Stimulated activated CD8-positive, alpha-beta memory T cell treated with anti-CD3 and anti-CD28 coated beads, Interleukin-4, amount 100 ng/mL, for 48 hours (primary cell): ENCODE results near the gene NOTCH4.

Experiments used
- DNase-seq: peaks from one replicate; pipeline ENCODE4 v3.0.0-alpha.2; 2020

NOTCH4 gene

DNA sequence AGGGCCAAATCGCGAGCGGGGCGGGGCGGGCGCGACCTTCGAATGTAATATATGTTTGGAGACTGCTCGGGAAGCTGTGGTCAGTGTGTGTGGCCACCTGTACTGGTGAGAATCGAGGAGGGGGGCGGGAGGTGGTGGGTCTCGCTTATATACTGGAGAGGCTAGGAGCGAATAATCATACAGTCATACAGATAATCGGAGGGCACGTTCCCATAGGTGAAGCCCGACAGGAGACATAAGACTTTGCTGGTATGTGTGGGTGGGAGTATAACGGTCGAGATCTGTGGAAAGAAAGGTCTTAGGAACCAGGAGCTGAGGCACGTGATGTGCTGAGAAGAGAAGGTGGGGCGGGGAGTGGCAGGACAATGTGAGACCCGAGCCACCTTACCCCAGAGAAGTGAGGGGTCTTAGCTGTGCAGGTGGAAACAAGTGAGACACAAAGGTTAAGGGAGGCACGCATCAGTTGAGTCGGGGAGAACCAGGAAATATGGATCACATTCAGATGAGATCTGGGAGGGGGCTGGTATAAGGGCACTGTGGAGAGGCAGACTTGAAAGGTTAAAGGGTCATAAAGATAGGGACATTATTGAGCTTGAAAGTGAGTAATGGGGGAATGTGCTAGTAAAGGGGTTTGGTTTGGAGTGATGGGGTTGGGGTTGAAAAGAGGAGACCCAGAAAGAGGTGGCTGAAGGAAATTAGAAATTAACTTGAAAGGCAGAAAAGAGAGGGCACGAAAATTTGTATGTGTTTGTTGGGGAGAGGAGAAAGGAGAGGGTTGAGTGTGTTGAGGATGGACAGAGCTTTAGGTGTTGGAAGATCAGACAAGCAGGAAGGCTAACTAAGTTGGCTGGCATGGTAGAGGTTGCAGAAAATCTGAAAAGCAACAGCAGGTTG, 45.1 kb downstream of the NOTCH4 start:
- DNase-seq: no peak

DNA sequence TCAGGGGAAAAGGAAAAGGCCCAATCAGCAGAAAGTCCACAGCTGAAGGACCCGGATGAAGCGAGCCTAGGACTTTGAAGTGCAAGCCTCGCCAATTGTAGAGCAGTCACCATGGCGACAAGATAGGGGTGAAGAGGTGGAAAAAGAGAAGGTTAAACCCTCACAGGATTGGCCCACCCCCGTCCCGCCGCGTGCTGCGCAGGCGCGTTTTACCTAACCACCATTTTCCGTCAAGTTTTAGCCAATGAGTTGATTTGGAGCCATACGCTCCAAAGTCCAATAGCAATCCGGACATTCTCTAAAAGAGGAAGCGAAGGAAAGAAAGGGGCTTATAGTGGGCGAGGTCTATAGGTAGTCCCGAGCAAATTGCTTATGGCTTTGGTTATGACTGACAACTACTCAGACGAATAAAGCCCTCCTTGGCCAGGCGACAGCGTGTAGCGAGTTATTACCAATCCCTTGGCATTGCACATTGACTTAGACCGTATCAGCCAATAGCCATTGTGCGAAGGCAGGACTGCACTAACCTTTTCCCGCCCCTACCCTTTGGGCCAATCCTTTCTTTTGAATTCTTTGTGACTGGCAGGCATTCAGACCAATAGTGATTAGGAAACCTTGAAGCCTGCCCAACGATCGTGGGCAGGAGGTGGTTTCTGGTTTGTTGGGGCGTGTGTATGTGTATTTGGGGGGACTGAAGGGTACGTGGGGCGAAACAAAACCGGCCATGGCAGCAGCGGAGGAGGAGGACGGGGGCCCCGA, 45.9 kb downstream of the NOTCH4 start, which contains the start of gene RNF5:
TSS of gene RNF5 (plus strand) at position 618 of the 759 bp plus-strand sequence. CDS start at position 725, 107 bp downstream.
- DNase-seq: peak; percentile 91

DNA sequence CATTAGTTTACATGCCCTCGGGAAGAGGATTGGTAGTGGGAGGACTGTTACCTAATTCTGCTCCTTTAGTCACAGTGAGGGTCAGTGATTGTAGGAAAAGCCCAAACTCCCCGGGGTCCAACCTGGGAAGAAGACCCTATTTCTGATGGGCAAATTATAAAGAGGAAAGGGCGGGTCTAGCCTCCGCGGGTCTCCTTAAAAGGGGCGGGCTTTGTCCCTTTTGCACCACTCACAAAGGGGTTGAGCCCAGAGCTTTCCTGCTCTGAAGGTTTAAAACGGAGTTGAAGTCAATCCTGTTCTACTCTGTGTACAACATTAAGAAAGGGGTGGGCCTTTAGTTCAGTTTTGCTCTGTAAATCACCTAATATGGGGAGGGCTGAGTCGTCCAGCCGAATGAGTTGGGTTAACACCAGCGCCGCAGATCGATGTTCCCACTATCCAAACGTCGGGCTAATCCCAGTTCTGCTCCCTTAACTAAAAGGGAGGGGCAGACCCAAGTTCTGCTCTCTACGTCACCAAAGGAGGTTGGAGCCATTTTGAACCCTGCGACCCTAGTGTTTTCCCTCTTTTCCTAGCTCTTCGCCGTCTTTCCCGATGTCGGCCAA, 46.6 kb downstream of the NOTCH4 start:
- peak; percentile 61 for DNase-seq

DNA sequence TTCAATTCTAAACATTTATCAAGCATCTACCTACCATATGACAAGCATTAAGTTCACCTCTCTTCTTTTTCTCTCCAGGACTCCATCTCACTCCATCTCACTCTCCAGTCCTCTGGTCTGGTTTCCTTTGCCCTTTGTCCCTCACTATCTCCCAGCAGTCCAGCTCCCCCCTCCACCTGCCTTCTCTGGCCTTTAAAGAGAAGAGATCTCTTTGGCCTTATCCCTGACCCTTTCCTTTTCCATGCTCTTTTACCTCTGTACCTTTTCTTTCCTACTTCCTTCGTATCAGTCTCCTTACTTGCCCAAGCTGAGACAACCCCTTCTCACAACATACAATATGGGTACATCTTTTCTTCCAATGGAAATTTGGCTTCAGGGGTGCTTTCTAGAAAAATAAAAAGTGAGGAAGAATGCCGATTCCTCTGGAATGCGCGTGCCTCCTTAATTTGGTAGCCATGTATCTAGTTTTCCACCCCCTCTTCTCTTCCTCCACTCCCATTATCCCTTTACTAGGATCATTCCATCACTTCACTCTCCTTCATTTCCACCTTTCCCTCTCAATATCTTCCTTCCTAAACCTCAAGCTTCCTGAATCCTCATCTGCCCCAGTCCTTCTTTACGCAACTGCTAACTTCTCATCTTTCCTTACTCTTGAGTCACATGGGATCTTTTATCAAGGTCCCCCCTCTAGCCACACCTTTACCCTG, 47.2 kb downstream of the NOTCH4 start:
- no peak for DNase-seq

DNA sequence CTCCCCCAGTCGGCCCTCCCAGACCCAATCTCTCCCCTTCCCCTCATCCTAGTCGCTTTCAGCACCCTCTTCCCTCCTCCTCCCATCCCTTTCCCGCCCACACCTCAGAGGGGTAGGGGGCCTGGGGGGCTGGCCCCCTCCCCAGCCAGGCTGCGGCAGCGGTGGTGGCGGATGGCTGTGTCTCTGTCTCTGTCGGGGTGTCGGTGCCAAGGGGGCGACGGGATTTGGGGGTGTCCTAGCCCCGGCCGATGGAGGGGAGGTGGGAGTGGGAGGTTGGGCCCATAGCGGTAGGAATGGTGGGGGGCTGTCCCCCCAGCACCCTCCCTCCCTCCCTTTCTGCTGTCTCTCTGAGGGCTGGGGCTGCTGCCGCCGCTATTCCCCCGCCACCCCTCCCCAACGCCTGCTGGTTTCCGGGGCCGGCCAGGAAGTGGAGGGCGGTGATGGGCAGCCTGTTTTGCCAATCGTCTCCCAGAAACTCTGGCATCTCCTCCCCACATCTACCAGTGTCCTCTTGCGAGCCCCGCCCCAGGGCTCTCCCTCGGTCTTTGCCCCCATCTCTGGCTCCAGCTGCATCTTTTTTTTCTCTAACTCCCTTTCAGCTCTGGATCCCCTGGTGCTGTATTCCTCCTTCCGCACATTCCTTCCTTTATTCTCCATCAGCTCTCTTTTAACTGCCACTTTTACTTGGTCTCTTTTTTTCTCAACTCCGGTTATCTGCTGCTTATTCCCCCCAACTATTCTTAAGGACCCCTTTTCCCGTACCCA, 48.0 kb downstream of the NOTCH4 start, which contains the start of gene AGPAT1:
TSS of gene AGPAT1 (minus strand) at position 374 of the 765 bp plus-strand sequence. CDS start 4,588 bp downstream, outside the sequence.
- peak; percentile 99 for DNase-seq

DNA sequence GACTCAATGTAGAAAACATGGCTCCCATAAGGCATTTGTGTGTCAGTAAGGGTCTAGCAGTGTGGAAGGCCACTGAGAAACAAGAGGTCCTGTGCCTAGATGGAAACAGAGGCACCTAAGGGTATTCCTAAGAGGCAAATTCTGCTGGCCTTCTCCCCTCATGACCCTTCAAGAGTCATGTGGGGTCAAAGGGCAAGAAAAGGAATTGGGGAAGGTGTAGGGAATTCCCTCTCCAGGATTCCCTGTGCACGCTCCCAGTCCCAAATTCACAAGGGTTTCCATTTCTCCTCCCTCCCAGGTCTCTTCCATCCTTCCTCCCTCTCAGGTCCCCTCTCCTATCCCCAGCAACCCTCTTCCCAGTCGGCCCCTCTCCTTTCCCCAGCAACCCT, 48.6 kb downstream of the NOTCH4 start:
- no peak for DNase-seq

DNA sequence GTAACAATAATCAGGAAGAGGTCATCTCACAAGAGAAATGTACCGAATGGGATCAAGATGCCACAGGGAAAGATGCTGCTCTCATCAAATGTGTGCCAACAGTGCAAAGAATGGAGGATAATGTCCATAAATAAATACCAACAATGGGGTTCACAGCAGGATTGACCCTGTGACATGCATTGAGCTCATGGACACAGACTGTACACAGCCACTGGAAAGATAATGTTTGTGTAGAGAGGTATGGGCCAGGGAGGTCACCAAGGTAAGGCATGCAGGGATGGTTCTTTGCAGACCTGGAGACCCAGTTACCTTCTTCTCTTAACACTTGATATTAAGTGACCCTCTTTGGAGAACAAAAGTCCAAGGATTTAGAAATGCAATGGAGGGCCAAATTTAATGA, 49.5 kb downstream of the NOTCH4 start:
- no peak for DNase-seq

DNA sequence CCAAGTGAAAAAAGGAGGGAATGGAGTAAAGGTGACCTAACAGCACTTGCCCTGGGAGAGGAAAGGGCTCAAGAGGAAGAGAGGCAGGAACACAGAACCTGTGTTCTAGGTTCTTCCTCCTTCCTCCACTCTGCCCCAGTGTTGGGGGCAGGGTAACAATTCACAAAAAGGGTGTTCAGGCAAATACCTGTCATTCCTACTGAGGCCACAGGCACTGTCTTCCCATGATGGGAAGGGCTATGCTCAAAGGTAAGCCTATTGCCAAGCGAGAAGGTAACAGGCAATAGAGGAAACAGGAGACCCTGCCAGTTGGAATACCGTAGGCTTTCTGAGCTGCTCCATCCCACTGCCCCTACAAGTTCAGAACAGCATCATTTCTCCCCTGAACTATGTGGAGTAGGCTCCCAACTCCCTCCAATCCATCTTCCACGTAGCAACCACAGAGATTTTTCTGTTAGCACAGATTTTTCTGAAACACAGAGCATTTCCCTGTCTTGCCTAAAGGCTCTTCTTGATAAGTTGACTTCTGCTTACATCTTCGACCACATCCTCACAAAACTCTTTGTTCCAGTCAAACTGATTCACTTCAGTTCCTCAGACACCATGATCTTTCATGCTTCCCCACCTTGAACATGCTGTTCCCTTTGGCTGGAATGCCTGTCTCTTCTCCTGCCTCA, 50.7 kb downstream of the NOTCH4 start:
- no peak for DNase-seq

DNA sequence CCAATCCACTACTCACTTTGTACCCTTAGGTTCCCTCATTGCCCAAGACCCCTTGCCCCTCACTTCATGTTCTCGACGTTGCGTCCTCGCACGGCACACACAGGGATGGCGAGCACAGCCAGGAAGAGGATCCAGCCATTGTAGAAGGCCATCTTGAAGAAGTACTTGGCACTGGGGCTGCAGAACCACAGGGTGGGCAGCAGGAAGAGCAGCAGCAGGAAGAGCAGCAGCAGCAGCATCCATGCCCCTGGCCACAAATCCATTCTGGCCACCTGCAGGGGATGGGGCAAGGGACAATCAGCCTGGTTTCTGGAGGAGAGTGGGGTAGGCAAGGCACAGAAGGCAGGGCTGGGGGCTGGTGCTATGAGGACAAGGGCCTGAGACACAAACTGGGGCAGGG, 52.6 kb downstream of the NOTCH4 start:
- no peak for DNase-seq

DNA sequence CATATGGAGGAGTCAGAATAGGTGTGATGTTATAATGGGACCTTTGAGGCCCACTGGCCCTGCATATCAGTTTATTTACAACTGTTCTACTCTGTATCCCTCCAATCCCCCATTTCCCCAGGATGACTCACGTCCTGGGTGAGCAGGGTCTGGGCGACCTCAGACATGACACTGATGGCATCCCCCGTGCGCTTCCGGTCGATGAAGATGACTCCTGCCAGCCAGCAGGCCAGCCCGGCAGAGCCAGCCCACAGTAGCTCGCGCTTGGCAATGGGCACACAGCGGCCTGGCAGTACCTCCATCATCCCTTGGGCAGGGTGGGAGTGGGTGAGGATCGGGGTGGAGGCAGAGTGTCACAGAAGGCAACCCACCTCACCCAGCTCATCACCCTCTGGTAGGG, 53.6 kb downstream of the NOTCH4 start:
- no peak for DNase-seq

DNA sequence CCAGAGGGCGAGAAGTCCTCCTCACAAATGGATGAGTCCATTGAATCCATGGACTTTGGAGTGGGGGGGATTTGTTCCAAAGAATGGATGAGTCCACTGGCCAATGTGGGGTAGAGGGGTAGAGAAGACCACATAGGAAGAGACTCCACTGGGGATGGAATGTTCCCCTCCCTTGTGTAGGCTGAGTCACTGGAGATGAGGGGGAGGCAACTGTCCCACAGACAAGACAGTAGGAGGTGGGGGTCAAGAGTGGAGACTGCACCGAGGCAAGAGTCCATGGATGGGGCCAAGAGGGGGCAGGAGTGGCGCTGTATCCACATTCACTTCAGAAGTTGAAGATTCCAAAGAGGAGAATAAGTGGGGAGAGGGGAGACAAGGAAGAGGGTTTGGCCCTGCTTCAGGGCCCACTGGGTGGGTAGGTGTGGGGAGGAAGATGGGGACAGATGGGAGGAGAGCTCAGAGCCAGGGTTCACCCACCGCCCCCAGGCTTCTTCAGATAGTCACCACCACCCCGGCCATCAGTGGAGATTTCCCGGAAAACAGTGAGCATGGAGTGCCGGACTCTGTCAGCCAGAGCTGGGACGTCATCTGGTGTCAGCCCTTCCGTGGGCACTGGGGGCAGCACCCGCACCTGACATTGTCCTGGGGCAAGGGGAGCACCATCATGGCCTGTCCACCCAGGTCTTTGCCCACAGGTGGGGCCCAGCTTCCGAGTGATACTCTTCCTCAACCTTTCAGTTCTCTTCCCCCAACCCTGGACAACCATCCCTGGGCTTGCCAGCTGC, 54.9 kb downstream of the NOTCH4 start:
- DNase-seq: no peak

DNA sequence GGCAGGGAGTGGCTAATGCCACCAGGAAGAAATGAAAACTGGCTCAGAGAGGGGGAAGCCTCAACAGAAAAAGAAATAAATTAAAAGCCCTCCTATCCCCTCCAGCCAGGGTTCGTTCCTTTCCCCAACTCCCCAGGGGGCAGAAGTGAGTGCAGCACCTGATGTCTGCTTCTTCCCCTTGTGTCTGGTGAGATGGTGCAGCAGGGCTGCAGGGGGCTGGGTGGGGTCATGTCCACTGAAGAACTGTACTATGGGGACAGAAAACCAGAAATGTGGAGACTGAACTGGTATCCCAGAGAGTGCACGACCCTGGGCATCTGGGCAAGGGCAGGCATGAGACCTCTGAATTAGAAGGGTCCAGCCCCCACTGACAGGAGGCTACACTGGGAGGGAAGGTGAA, 55.5 kb downstream of the NOTCH4 start:
- no peak for DNase-seq

DNA sequence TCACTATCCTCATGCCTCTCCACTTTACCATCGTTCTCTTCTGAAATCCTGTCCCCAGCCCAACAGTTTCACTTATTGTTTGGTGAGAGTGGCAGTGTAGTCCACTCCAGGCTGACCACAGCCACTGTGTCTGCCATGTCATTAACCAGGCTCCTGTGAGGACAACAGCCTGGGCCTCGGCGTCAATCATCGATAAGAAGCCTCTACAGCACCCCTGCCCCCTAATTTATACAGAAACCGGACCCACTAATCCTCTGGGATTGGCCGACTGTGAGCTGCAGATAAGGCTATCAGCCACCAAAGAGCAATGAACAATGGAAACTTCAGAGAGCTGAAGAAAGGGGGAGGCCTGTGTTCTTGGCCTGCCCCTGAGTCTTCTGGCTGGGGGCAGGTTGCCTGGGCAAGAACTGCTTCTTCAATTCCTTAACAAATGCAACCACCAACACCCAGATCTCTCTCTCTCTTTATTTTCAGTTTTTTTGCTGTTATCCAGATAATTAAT, 56.1 kb downstream of the NOTCH4 start:
- DNase-seq: no peak

DNA sequence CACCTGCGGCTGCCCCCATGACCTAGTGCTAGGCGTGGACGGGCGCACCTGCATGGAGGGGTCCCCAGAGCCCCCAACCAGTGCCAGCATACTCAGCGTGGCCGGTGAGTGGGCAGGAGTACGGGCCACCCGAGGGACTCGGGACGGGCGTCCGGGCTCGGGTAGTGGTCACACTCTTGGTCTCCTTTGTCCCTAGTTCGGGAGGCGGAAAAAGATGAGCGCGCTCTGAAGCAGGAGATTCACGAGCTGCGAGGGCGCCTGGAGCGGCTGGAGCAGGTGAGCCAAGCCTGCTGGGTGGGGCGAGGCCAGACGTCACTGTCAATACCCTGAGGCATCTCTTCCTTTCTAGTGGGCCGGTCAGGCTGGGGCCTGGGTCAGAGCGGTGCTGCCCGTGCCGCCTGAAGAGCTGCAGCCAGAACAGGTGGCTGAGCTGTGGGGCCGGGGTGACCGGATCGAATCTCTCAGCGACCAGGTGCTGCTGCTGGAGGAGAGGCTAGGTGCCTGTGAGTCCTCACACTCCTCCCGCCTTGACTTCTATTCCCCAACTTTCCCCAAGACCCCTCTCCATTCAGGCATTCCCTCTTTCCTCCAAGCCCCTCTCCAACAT, 56.6 kb downstream of the NOTCH4 start:
- DNase-seq: no peak

DNA sequence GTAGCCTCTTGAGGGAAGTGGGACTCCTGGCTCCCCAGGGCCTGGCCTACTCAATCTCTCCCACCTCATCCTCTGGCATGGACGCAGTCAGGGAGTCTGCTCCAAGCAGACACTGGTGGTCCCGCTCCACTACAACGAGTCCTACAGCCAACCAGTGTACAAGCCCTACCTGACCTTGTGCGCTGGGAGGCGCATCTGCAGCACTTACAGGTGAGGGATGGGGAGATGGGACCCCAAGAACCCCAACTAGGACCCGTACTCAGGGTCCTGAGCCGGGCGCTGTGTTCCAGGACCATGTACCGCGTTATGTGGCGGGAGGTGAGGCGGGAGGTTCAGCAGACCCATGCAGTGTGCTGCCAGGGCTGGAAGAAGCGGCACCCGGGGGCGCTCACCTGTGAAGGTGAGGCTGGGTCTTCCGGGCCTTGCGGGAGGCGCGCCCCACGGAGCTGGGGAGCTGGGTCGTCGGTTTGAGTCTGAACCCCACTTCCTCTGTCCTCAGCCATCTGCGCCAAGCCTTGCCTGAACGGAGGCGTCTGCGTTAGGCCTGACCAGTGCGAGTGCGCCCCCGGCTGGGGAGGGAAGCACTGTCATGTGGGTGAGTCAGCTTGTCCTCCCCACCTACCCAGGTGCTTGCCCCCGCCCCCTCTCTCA, 57.3 kb downstream of the NOTCH4 start:
- peak; percentile 33 for DNase-seq

DNA sequence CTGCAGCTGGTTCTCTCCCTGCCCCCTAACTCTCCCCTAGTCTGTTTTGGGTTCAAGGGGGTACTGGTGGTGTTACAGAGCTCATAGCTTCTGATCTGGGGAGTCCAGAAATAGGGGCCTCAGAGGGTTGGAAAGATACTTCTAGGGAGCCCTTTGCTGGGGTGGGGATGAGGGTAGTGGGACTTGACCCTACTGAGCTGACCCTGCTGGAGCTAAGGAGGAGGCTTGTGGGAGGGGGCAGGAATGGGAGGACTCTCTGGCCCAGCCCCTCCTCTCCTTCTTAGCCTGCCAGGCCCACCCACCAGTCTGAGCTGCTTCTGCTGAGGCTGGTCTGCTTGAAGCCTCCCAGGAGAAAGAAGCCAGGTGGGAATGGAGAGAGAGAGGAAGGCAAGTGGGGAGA, 59.6 kb downstream of the NOTCH4 start, which contains the start of gene EGFL8:
TSS of gene EGFL8 (plus strand) at position 301 of the 400 bp plus-strand sequence. CDS start 1,571 bp downstream, outside the sequence.
- no peak for DNase-seq

DNA sequence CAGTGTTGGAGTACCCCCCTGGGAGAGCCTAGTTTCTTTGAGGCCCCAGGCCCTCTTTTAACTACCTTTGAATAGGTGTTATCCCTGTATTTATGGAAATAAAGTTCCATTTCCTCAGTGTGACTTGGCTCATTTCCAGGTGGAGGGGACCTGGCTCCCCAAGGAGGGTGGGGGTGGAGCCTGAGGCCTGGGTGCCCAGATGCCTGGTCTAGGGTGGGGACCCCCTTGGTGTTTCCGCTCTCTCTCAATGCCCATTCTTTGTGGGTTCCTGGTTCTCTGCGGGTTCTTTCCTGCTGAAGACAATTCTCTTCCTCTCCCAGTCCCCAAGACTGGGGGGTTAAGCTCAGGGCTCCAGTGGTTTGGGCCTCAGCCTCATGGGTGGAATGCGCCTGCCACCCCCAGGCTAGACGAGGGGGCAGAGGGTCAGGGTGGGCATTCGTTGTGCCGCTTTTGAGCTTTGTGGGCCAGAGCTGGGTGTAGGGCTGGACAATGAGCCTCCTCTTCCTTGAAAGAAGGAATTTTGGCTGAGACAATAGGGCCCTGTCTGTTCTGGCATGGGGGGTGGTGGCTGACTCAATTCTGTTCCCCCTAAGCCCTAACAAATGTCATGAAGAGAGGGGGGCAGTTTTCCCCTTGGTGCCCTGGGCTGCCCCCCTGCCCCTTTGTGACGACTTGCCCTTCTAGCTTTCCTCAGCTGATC, 60.2 kb downstream of the NOTCH4 start:
- no peak for DNase-seq

DNA sequence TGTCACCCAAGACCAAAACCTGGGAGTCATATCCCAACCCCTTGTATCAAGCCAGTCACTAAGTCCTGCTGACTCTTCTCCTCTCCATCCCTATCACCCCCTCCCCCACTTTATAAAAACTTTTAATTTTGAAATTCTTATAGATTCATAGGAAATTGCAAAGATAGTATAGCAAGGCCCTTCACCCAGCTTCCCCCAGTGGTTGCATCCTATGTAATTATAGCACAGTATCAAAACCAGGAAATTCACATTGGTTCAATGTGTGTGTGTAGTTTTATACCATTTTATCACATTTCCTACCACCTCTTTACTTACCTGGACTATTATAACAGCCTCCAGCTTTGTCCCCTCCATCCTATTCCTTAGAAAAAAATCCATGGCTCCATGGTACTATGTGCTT, 65.8 kb downstream of the NOTCH4 start:
- no peak for DNase-seq

DNA sequence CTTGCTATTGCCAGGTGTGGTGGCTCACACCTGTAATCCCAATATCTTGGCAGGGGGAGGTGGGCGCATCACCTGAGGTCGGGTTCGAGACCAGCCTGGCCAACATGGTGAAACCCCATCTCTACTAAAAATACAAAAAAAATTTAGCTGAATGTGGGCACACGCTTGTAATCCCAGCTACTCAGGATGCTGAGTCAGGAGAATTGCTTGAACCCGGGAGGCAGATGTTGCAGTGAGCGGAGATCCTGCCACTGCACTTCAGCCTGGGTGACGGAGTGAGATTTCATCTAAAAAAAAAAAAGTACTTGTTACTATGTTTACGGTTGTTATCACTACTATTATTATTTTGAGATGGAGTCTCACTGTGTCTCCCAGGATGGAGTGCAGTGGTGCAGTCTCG, 67.0 kb downstream of the NOTCH4 start:
- DNase-seq: no peak
